ENCODE data around the gene HOXA6.

The HOXA6 gene

GRCh38 chr7:27098578-27099451 is 48.8 kb downstream of the HOXA6 start:
- DNase-seq (ENCODE audit: low read depth in 2 of 2): peak; percentile 59 to 63

GRCh38 chr7:27097686-27098577 is 49.6 kb downstream of the HOXA6 start:
- DNase-seq (ENCODE audit: low read depth in 2 of 2): no peak

- no peak for DNase-seq (ENCODE audit: low read depth in 2 of 2)
Measured at GRCh38 chr7:27096768-27097514, 50.6 kb downstream of the HOXA6 start.

GRCh38 chr7:27095897-27096767 is 51.4 kb downstream of the HOXA6 start, which contains the start of gene HOXA1:
TSS of gene HOXA1 (minus strand) at chr7:27096000. CDS start at chr7:27095912, 88 bp downstream.
- peak; percentile 63 to 66 for DNase-seq (ENCODE audit: low read depth in 2 of 2)

All from fibroblast of skin of left quadriceps (primary cell).